Endothelial cell of umbilical vein (primary cell): ENCODE measurements around the gene RABEPK. TPM values are rescaled to one million over a fixed set of nuclear protein-coding genes. Genes with fewer than 3 reads are reported as not detected.

Experiments
- BruUV-seq: library from RNA; stranded (reverse); fragments of 400-500 nt; replicated peaks from 2 replicates; lab custom pipeline; 2021; lab: Mats Ljungman, UMichigan
- CTCF ChIA-PET: fragments of 300-600, 350-600 bp; sonication (Branson Sonifier 250); formaldehyde crosslinking; loops from one replicate; lab custom pipeline; 2021; ENCODE audit warnings: antibody characterized with exemption, inconsistent platforms; lab: Charles Lee
- POLR2A ChIA-PET: fragments of 300-600, 350-600 bp; sonication (Branson Sonifier 250); formaldehyde crosslinking; loops from one replicate; lab custom pipeline; 2021; ENCODE audit warnings: antibody characterized with exemption, inconsistent platforms; lab: Charles Lee
- DNase-seq: peaks from one replicate; pipeline ENCODE4 v3.0.0-alpha.2; 2011; ENCODE audit warnings: low read depth, low spot score
- FAIRE-seq: peaks from 2 replicates; lab custom pipeline; 2011; peaks lifted over from hg19 to GRCh38; lab: Jason Lieb, UNC
- H2AFZ ChIP-seq: 2 replicates; pipeline ENCODE4 v1.6.0; 2012; ENCODE audit warnings: low read depth, low read length, control low read depth, inconsistent platforms
- H3K27ac ChIP-seq: 2 replicates; pipeline ENCODE4 v1.5.1; 2011; ENCODE audit warnings: low read depth, mild to moderate bottlenecking, control low read depth, low read length, moderate library complexity; ENCODE audit not compliant: insufficient read depth
- H3K27me3 ChIP-seq, 2 experiments: 2 replicates each; pipeline versions ENCODE4 v1.6.0 to v1.6.1; 2011; ENCODE audit warnings: low read length in 2 of 2, mixed read lengths in 1 of 2; ENCODE audit not compliant: control insufficient read depth in 2 of 2, insufficient read depth in 2 of 2
- H3K36me3 ChIP-seq, 2 experiments: 2 replicates in 1 of 2; 3 replicates in 1 of 2; pipeline ENCODE4 v1.5.1; 2011; ENCODE audit warnings: low read length in 2 of 2, mild to moderate bottlenecking in 1 of 2, moderate library complexity in 1 of 2; ENCODE audit not compliant: control insufficient read depth in 2 of 2, insufficient read depth in 2 of 2; ENCODE audit errors: extremely low read depth in 1 of 2
- H3K4me1 ChIP-seq: 3 replicates; pipeline ENCODE4 v1.5.1; 2011; ENCODE audit warnings: mild to moderate bottlenecking, low read length; ENCODE audit not compliant: control insufficient read depth, insufficient read depth; ENCODE audit errors: extremely low read depth
- H3K4me2 ChIP-seq: 2 replicates; pipeline ENCODE4 v1.6.1; 2011; ENCODE audit warnings: low read length, control low read depth, mixed read lengths; ENCODE audit not compliant: insufficient read depth
- H3K4me3 ChIP-seq, 3 experiments: fragments of 200-600 bp in 1 of 3; sonication (generic), shearing (Covaris generic) in 1 of 3; replicated peaks in 1 of 3; 2 replicates each; pipeline ENCODE4 v1.5.1; 2011 to 2016; ENCODE audit warnings: control low read depth in 3 of 3, low read length in 3 of 3, mild to moderate bottlenecking in 2 of 3, inconsistent platforms in 1 of 3, low read depth in 1 of 3, moderate library complexity in 1 of 3; ENCODE audit not compliant: insufficient read depth in 1 of 3
- H3K79me2 ChIP-seq: 2 replicates; pipeline ENCODE4 v1.6.0; 2012; ENCODE audit warnings: low read length, inconsistent platforms; ENCODE audit not compliant: control insufficient read depth, insufficient read depth
- H3K9ac ChIP-seq: replicated peaks from 2 replicates; pipeline ENCODE3; 2011; ENCODE audit warnings: low read length, control low read depth; ENCODE audit not compliant: insufficient read depth; ENCODE audit errors: extremely low read depth
- H3K9me1 ChIP-seq: replicated peaks from 3 replicates; pipeline ENCODE4 v1.6.0; 2011; ENCODE audit warnings: mild to moderate bottlenecking, low read length; ENCODE audit not compliant: control insufficient read depth, insufficient read depth; ENCODE audit errors: extremely low read depth
- H3K9me3 ChIP-seq: replicated peaks from 2 replicates; pipeline ENCODE4 v1.5.1; 2012; ENCODE audit warnings: low read length, inconsistent platforms; ENCODE audit not compliant: control insufficient read depth, insufficient read depth
- H4K20me1 ChIP-seq: replicated peaks from 2 replicates; pipeline ENCODE3; 2011; ENCODE audit warnings: mild to moderate bottlenecking, low read length; ENCODE audit not compliant: control insufficient read depth, insufficient read depth; ENCODE audit errors: extremely low read depth
- CTCF ChIP-seq, 2 donors: IDR thresholded peaks; 1 replicate in 1 of 2; 2 replicates in 1 of 2; pipeline ENCODE4 v1.5.1; 2011; ENCODE audit warnings: low read length in 2 of 2, mild to moderate bottlenecking in 2 of 2, moderate library complexity in 2 of 2, control low read depth in 1 of 2, inconsistent platforms in 1 of 2, low read depth in 1 of 2; ENCODE audit not compliant: insufficient read depth in 1 of 2; ENCODE audit errors: extremely low read depth in 1 of 2
- EZH2 ChIP-seq: IDR thresholded peaks from 2 replicates; pipeline ENCODE4 v1.6.1; 2012; ENCODE audit warnings: borderline replicate concordance, low read depth, mild to moderate bottlenecking, moderate library complexity, low read length, inconsistent platforms; ENCODE audit not compliant: severe bottlenecking
- FOS ChIP-seq: IDR thresholded peaks from 2 replicates; pipeline ENCODE4 v1.6.1; 2011; ENCODE audit warnings: mild to moderate bottlenecking, low read length, moderate library complexity, borderline replicate concordance; ENCODE audit not compliant: insufficient read depth
- GATA2 ChIP-seq: IDR thresholded peaks from 2 replicates; pipeline ENCODE4 v1.7.0; 2011; ENCODE audit warnings: low read depth, mild to moderate bottlenecking, moderate library complexity, mixed read lengths, low read length; ENCODE audit not compliant: insufficient read length, insufficient read depth
- JUN ChIP-seq: IDR thresholded peaks from 2 replicates; pipeline ENCODE4 v1.6.1; 2011; ENCODE audit warnings: borderline replicate concordance, low read depth; ENCODE audit not compliant: insufficient read length, insufficient read depth
- MAX ChIP-seq: IDR thresholded peaks from 2 replicates; pipeline ENCODE4 v1.6.1; 2011; ENCODE audit not compliant: insufficient read depth, insufficient read length
- MYC ChIP-seq: IDR thresholded peaks from one replicate; pipeline ENCODE4 v1.6.1; 2011; ENCODE audit warnings: mild to moderate bottlenecking, low read depth, low read length
- POLR2A ChIP-seq: IDR thresholded peaks from 2 replicates; pipeline ENCODE4 v1.6.1; 2012; ENCODE audit warnings: low read depth, mild to moderate bottlenecking, control low read depth, low read length
- POLR2AphosphoS5 ChIP-seq: IDR thresholded peaks from 2 replicates; pipeline ENCODE4 v1.6.1; 2012; ENCODE audit warnings: low read depth, mild to moderate bottlenecking, control low read depth, low read length, moderate library complexity; ENCODE audit not compliant: insufficient read depth
- dilution Hi-C: fragments of 300-500 bp; cut with MboI; formaldehyde crosslinking; loops from one replicate; pipeline ENCODE4 v1.15.0; 2019; ENCODE audit warnings: low sequenced_read_pairs; ENCODE audit not compliant: extremely low pct_ligation_motif_present
- intact Hi-C: fragments of 100-400 bp; cut with micrococcal nuclease; formaldehyde crosslinking; loops from one replicate; pipeline ENCODE4 v1.10.0; 2022
- polyA plus RNA-seq, 4 experiments: library from polyadenylated mRNA; depleted of rRNA in 3 of 4; stranded (reverse) in 3 of 4; unstranded in 1 of 4; fragments of >200 nt; gene quantifications; 2 replicates each; pipeline versions ENCODE4 v1.2.1 to v1.2.3, GENCODE V29; 2011 to 2012; ENCODE audit warnings: missing spikeins in 1 of 4
- total RNA-seq: library from RNA; stranded (reverse); gene quantifications from 2 replicates; pipeline ENCODE4 v1.2.3, GENCODE V29; 2021

Gene RABEPK
- total and polyA plus RNA-seq, 2 donors (not counting 3 experiments of a cell fraction or from before 2014, with no cell fraction given), result 18.2 to 23.0 TPM

- peak overlapping the region; percentile 94 for H3K9ac ChIP-seq
- DNase-seq (no peak), FAIRE-seq (no peak)
- no peaks in the 10 kb centered on the region for H3K27me3 ChIP-seq
- TSS peak; percentile 94 for BruUV-seq
- peak overlapping the region; percentile 11 to 77 (median 48) for H3K4me3 ChIP-seq
- dilution Hi-C loops, result no loop called here
- H3K27ac ChIP-seq, result peak overlapping the region; percentile 89
- H3K9me3 ChIP-seq, result no peaks in the 10 kb centered on the region
- intact Hi-C loops, result loop anchor here (1.0 to 5.0 kb wide), 6 partner anchors 19 to 470 kb away; partner anchors contain the start of genes ARPC5L, GAPVD1, GOLGA1 and NR6A1
- H4K20me1 ChIP-seq, result peaks cover 7% of the 10 kb centered on the region
- H3K4me1 ChIP-seq, result peaks cover 40% of the 10 kb centered on the region
- H3K36me3 ChIP-seq, result peaks cover 15 to 21% of the 10 kb centered on the region in 2 experiments
- CTCF ChIA-PET, result interaction anchor here (0.6 to 1.3 kb wide), 7 partner anchors 18 to 380 kb away, joined by 3 to 5 read pairs (median 3); partner anchors contain the start of genes ARPC5L, GAPVD1 and RPL35
- peak overlapping the region; percentile 76 for H3K4me2 ChIP-seq
- POLR2A ChIA-PET, result interaction anchor here (0.6 to 2.0 kb wide), 19 partner anchors 7 to 1476 kb away, joined by 3 to 13 read pairs (median 4); partner anchors contain the start of genes ARPC5L, GAPVD1 and RPL35
- peak overlapping the region; percentile 10 for H2AFZ ChIP-seq
- no peaks in the 10 kb centered on the region for H3K9me1 ChIP-seq
- peaks cover 40% of the 10 kb centered on the region for H3K79me2 ChIP-seq
- TF ChIP-seq POLR2A (no peak), GATA2 (no peak), JUN (no peak), POLR2AphosphoS5 (no peak), MYC (no peak), FOS (no peak), EZH2 (no peak), CTCF (IDR thresholded peaks at IDR 0.05; ENCODE audit: extremely low read depth in 1 of 2, insufficient read depth in 1 of 2, low read depth in 1 of 2, low read length in 2 of 2) (no peak), MAX (no peak)
These were observed 41.8 kb downstream of the RABEPK start for GRCh38 chr9:125241863-125242739.
